HEK293 (cell line): ENCODE results near the gene PTTG2.

Experiments
- CTCF ChIA-PET: fragments of 350-600 bp; formaldehyde crosslinking; extraction: SDS; loops from one replicate; lab custom pipeline; 2021; ENCODE audit warnings: antibody characterized with exemption; lab: Yijun Ruan, JAX
- POLR2A ChIA-PET: fragments of 300-600 bp; formaldehyde crosslinking; extraction: SDS; loops from one replicate; lab custom pipeline; 2020; ENCODE audit warnings: antibody characterized with exemption, inconsistent platforms; lab: Yijun Ruan, JAX
- H3K27ac ChIP-seq: fragments of 200-500 bp; sonication (Bioruptor generic); 2 replicates; pipeline ENCODE4 v1.5.1; 2014; ENCODE audit warnings: low read depth, low read length, control low read depth, inconsistent platforms; ENCODE audit errors: extremely low read depth
- H3K36me3 ChIP-seq, 2 experiments: fragments of 200-500 bp in 1 of 2; sonication (Bioruptor generic) in 1 of 2; 1 replicate in 1 of 2; 2 replicates in 1 of 2; pipeline ENCODE4 v1.5.1; 2014 to 2017; ENCODE audit warnings: inconsistent platforms in 2 of 2, low read length in 2 of 2; ENCODE audit not compliant: control insufficient read depth in 2 of 2, insufficient read depth in 1 of 2
- H3K4me1 ChIP-seq: fragments of 200-500 bp; sonication (Bioruptor generic); 2 replicates; pipeline ENCODE4 v1.5.1; 2014; ENCODE audit warnings: mild to moderate bottlenecking, low read length, inconsistent platforms; ENCODE audit not compliant: control insufficient read depth, insufficient read depth
- H3K4me3 ChIP-seq: 2 replicates; pipeline ENCODE4 v1.5.1; 2011; ENCODE audit warnings: low read depth, mild to moderate bottlenecking, control low read depth, low read length, moderate library complexity
- H3K9me3 ChIP-seq: fragments of 200-500 bp; sonication (Bioruptor generic); 2 replicates; pipeline ENCODE4 v1.5.1; 2014; ENCODE audit warnings: low read depth, low read length, inconsistent platforms; ENCODE audit not compliant: control insufficient read depth, insufficient read depth
- INSM2 ChIP-seq: fragments of 450-650 bp; formaldehyde crosslinking; IDR thresholded peaks from 2 replicates; pipeline ENCODE4 v1.5.1; 2016; ENCODE audit warnings: missing biosample characterization, missing genetic modification characterization
- KLF1 ChIP-seq: fragments of 450-650 bp; formaldehyde crosslinking; IDR thresholded peaks from 2 replicates; pipeline ENCODE4 v1.5.1; 2016; ENCODE audit warnings: missing biosample characterization, missing genetic modification characterization
- KLF17 ChIP-seq: fragments of 450-650 bp; formaldehyde crosslinking; IDR thresholded peaks from 2 replicates; pipeline ENCODE4 v1.5.1; 2016; ENCODE audit warnings: missing biosample characterization, missing genetic modification characterization
- PRDM2 ChIP-seq: fragments of 450-650 bp; formaldehyde crosslinking; IDR thresholded peaks from 2 replicates; pipeline ENCODE4 v1.5.1; 2016; ENCODE audit warnings: missing biosample characterization, missing genetic modification characterization, borderline replicate concordance
- SCRT2 ChIP-seq: fragments of 450-650 bp; formaldehyde crosslinking; IDR thresholded peaks from 2 replicates; pipeline ENCODE4 v1.5.1; 2016; ENCODE audit warnings: missing biosample characterization, missing genetic modification characterization
- SETDB1 ChIP-seq: IDR thresholded peaks from one replicate; pipeline ENCODE4 v1.6.1; 2017; ENCODE audit warnings: mild to moderate bottlenecking, low read length, moderate library complexity, mixed read lengths; ENCODE audit not compliant: insufficient read length
- ZBTB1 ChIP-seq: fragments of 450-650 bp; formaldehyde crosslinking; IDR thresholded peaks from 2 replicates; pipeline ENCODE4 v1.5.1; 2016; ENCODE audit warnings: missing biosample characterization, missing genetic modification characterization
- ZBTB11 ChIP-seq: fragments of 450-650 bp; formaldehyde crosslinking; conservative IDR thresholded peaks from 2 replicates; pipeline ENCODE4 v1.5.1; 2016; ENCODE audit warnings: low read depth, missing biosample characterization, missing genetic modification characterization
- ZBTB8A ChIP-seq: fragments of 450-650 bp; formaldehyde crosslinking; IDR thresholded peaks from 2 replicates; pipeline ENCODE4 v1.5.1; 2016; ENCODE audit warnings: missing biosample characterization, missing genetic modification characterization
- ZNF169 ChIP-seq: fragments of 450-650 bp; formaldehyde crosslinking; IDR thresholded peaks from 2 replicates; pipeline ENCODE4 v1.5.1; 2016; ENCODE audit warnings: missing biosample characterization, missing genetic modification characterization
- ZNF174 ChIP-seq: fragments of 450-650 bp; formaldehyde crosslinking; IDR thresholded peaks from 2 replicates; pipeline ENCODE4 v1.5.0; 2017; ENCODE audit warnings: missing biosample characterization, mild to moderate bottlenecking, missing genetic modification characterization
- ZNF23 ChIP-seq: fragments of 450-650 bp; formaldehyde crosslinking; IDR thresholded peaks from 2 replicates; pipeline ENCODE4 v1.5.1; 2016; ENCODE audit warnings: missing biosample characterization, missing genetic modification characterization, borderline replicate concordance
- ZNF394 ChIP-seq: fragments of 450-650 bp; formaldehyde crosslinking; IDR thresholded peaks from 2 replicates; pipeline ENCODE4 v1.5.1; 2016; ENCODE audit warnings: missing biosample characterization, missing genetic modification characterization, mild to moderate bottlenecking, moderate library complexity, borderline replicate concordance
- ZNF426 ChIP-seq: fragments of 450-650 bp; formaldehyde crosslinking; IDR thresholded peaks from 2 replicates; pipeline ENCODE4 v1.5.1; 2017; ENCODE audit warnings: missing biosample characterization, missing genetic modification characterization, mild to moderate bottlenecking, inconsistent platforms, moderate library complexity
- ZNF518A ChIP-seq: fragments of 450-650 bp; formaldehyde crosslinking; conservative IDR thresholded peaks from 2 replicates; pipeline ENCODE4 v1.5.1; 2016; ENCODE audit warnings: low read depth, missing biosample characterization, missing genetic modification characterization
- ZNF610 ChIP-seq: fragments of 450-650 bp; formaldehyde crosslinking; IDR thresholded peaks from 2 replicates; pipeline ENCODE4 v1.5.1; 2016; ENCODE audit warnings: missing biosample characterization, missing genetic modification characterization, borderline replicate concordance

Gene PTTG2

GRCh38 chr4:37993806-37994205, 33.6 kb downstream of the PTTG2 start:
- Histone ChIP-seq H3K9me3 (no peaks in the 10 kb centered on the region), H3K4me1 (no peaks in the 10 kb centered on the region), H3K4me3 (no peak overlapping the region), H3K27ac (no peak overlapping the region), H3K36me3 (no peaks in the 10 kb centered on the region)
- ChIA-PET POLR2A (no interaction called here), CTCF (no interaction called here)
- TF ChIP-seq ZNF23 (tag by site-specific recombination): no peak
- TF ChIP-seq KLF1 (tag by site-specific recombination): 0 out of 2 replicates have a peak, but pooled peaks have one; percentile 14

GRCh38 chr4:37994569-37994968, 34.4 kb downstream of the PTTG2 start:
- Histone ChIP-seq H3K4me1 (no peaks in the 10 kb centered on the region), H3K36me3 (no peaks in the 10 kb centered on the region), H3K27ac (no peak overlapping the region), H3K9me3 (no peaks in the 10 kb centered on the region), H3K4me3 (no peak overlapping the region)
- POLR2A ChIA-PET: no interaction called here
- CTCF ChIA-PET: no interaction called here
- no peak for TF ChIP-seq ZNF426 (tag by site-specific recombination)
- no peak for TF ChIP-seq SCRT2
- no peak for TF ChIP-seq ZBTB8A
- TF ChIP-seq ZNF394 (tag by site-specific recombination): no peak
- TF ChIP-seq INSM2: no peak
- no peak for TF ChIP-seq KLF17 (tag by site-specific recombination)
- no peak for TF ChIP-seq PRDM2 (tag by site-specific recombination)
- TF ChIP-seq ZBTB1: no peak
- TF ChIP-seq ZBTB11 (tag by site-specific recombination): no peak
- TF ChIP-seq ZNF518A (tag by site-specific recombination): no peak
- TF ChIP-seq ZNF174 (tag by site-specific recombination): no peak
- TF ChIP-seq ZNF610 (tag by site-specific recombination): no peak
- TF ChIP-seq ZNF169 (tag by site-specific recombination): no peak
- no peak for TF ChIP-seq SETDB1
